Endothelial cell of umbilical vein (primary cell): ENCODE results near the gene ELP4.

ENCODE experiments used
- CTCF ChIP-seq, 2 donors: IDR thresholded peaks; 1 replicate in 1 of 2; 2 replicates in 1 of 2; pipeline ENCODE4 v1.5.1; 2011; ENCODE audit warnings: low read length in 2 of 2, mild to moderate bottlenecking in 2 of 2, moderate library complexity in 2 of 2, control low read depth in 1 of 2, inconsistent platforms in 1 of 2, low read depth in 1 of 2; ENCODE audit not compliant: insufficient read depth in 1 of 2; ENCODE audit errors: extremely low read depth in 1 of 2
- EZH2 ChIP-seq: IDR thresholded peaks from 2 replicates; pipeline ENCODE4 v1.6.1; 2012; ENCODE audit warnings: borderline replicate concordance, low read depth, mild to moderate bottlenecking, moderate library complexity, low read length, inconsistent platforms; ENCODE audit not compliant: severe bottlenecking
- FOS ChIP-seq: IDR thresholded peaks from 2 replicates; pipeline ENCODE4 v1.6.1; 2011; ENCODE audit warnings: mild to moderate bottlenecking, low read length, moderate library complexity, borderline replicate concordance; ENCODE audit not compliant: insufficient read depth
- GATA2 ChIP-seq: IDR thresholded peaks from 2 replicates; pipeline ENCODE4 v1.7.0; 2011; ENCODE audit warnings: low read depth, mild to moderate bottlenecking, moderate library complexity, mixed read lengths, low read length; ENCODE audit not compliant: insufficient read length, insufficient read depth
- MAX ChIP-seq: IDR thresholded peaks from 2 replicates; pipeline ENCODE4 v1.6.1; 2011; ENCODE audit not compliant: insufficient read depth, insufficient read length
- MYC ChIP-seq: IDR thresholded peaks from one replicate; pipeline ENCODE4 v1.6.1; 2011; ENCODE audit warnings: mild to moderate bottlenecking, low read depth, low read length
- POLR2A ChIP-seq: IDR thresholded peaks from 2 replicates; pipeline ENCODE4 v1.6.1; 2012; ENCODE audit warnings: low read depth, mild to moderate bottlenecking, control low read depth, low read length
- POLR2AphosphoS5 ChIP-seq: IDR thresholded peaks from 2 replicates; pipeline ENCODE4 v1.6.1; 2012; ENCODE audit warnings: low read depth, mild to moderate bottlenecking, control low read depth, low read length, moderate library complexity; ENCODE audit not compliant: insufficient read depth

- no peak for TF ChIP-seq GATA2
- no peak for TF ChIP-seq CTCF (IDR thresholded peaks at IDR 0.05; ENCODE audit: extremely low read depth in 1 of 2, insufficient read depth in 1 of 2, low read depth in 1 of 2, low read length in 2 of 2)
- no peak for TF ChIP-seq MAX
- TF ChIP-seq POLR2AphosphoS5: no peak
- TF ChIP-seq EZH2: no peak
- TF ChIP-seq POLR2A: no peak
- TF ChIP-seq FOS: no peak
- no peak for TF ChIP-seq MYC
These were observed 313.5 kb downstream of the ELP4 start for GRCh38 chr11:31822927-31823643.
